ENCODE data around the gene RHOH. TPM values are rescaled to one million over a fixed set of nuclear protein-coding genes. Genes with fewer than 3 reads are reported as not detected.
"Not testable (repeated sequence)": the region's sequence is repeated elsewhere in the genome, so short reads cannot be mapped to it uniquely, and the experiment has no call there.

RHOH gene
- total and polyA plus RNA-seq, 9 of the 15 experiments (the other 6 are each of a cell fraction or from before 2014, with no cell fraction given), result 14.3 to 37.7 (median 23.2) TPM

DNA sequence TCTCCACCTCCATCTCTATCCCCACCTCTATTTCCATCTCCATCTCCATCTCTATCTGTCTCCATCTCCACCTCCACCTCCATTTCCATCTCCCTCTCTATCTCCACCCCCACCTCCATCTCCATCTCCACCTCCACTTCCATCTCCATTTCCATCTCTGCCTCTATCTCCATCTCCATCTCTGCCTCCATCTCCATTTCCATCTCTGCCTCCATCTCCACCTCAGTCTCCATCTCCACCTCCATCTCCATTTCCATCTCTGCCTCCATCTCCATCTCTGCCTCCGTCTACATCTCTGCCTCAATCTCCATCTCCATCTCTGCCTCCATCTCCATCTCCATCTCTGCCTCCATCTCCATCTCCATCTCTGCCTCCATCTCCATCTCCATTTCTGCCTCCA, 97.5 kb downstream of the RHOH start:
- FAIRE-seq, result no peak

DNA sequence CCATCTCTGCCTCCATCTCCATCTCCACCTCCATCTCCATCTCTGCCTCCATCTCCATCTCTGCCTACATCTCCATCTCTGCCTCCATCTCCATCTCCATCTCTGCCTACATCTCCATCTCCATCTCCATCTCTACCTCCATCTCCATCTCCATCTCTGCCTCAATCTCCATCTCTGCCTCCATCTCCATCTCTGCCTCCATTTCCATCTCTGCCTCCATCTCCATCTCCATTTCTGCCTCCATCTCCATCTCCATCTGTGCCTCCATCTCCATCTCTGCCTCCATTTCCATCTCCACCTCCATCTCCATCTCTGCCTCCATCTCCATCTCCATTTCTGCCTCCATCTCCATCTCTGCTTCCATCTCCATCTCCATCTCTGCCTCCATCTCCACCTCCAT, 98.2 kb downstream of the RHOH start:
- ATAC-seq; H3K27ac ChIP-seq (ENCODE audit: extremely low read depth, low read depth, low read length); H3K79me2 ChIP-seq (ENCODE audit: control insufficient read depth, insufficient read depth, low read length); H3K36me3 ChIP-seq (ENCODE audit: control insufficient read depth, insufficient read depth, low read length); H3K9me1 ChIP-seq (ENCODE audit: control insufficient read depth, insufficient read depth, low read length); H3K4me2 ChIP-seq (ENCODE audit: insufficient read depth, low read length); H3K9me3 ChIP-seq (replicated peaks; ENCODE audit: control insufficient read depth, insufficient read depth, low read depth, low read length); H4K20me1 ChIP-seq (replicated peaks; ENCODE audit: control insufficient read depth, insufficient read depth, low read length); H3K27me3 ChIP-seq (ENCODE audit: control insufficient read depth in 2 of 2, insufficient read depth in 2 of 2, low read length in 2 of 2); BruUV-seq (replicated peaks); H3K9ac ChIP-seq (ENCODE audit: insufficient read depth in 1 of 2, low read depth in 2 of 2, low read length in 2 of 2); FAIRE-seq; POLR2A ChIA-PET; H3K4me3 ChIP-seq; in situ Hi-C loops (cut with MboI); intact Hi-C loops (cut with micrococcal nuclease); CTCF ChIA-PET (ENCODE audit: low intra/inter-chr PET ratio); H2AFZ ChIP-seq (ENCODE audit: low read depth, low read length); DNase-seq (ENCODE audit: extremely low read depth in 1 of 4, low spot score in 3 of 4): not testable (repeated sequence)
- TF ChIP-seq RCOR1 (IDR thresholded peaks at IDR 0.05; ENCODE audit: borderline replicate concordance in 1 of 2, low read depth in 2 of 2, low read length in 2 of 2) (peak in 1 of 2 experiments; percentile 6; a peak in 1 of 4 replicates), HDAC1 (IDR thresholded peaks at IDR 0.05) (peak in 1 of 2 experiments; percentile 37; a peak in 2 of 4 replicates), YBX1 (IDR thresholded peaks at IDR 0.05) (0 out of 2 replicates have a peak, but pooled peaks have one; percentile 24), ARHGAP35 (IDR thresholded peaks at IDR 0.05; ENCODE audit: partially characterized antibody) (peak; percentile 9), GATA2 (CRISPR knock-in tag; IDR thresholded peaks at IDR 0.05) (peak; percentile 33; the same call in 1 of the 2 replicates)
- H3K4me1 ChIP-seq (replicated peaks in 1 of 2; ENCODE audit: control insufficient read depth in 2 of 2, insufficient read depth in 2 of 2, low read length in 2 of 2), result peaks cover 4 to 30% of the 10 kb centered on the region in 2 experiments; a peak in 4 of 5 replicates

More for the DNA sequence above, 97.5 kb downstream of the RHOH start:
- Histone ChIP-seq H3K27ac (ENCODE audit: extremely low read depth, low read depth, low read length) (no peak overlapping the region), H3K79me2 (ENCODE audit: control insufficient read depth, insufficient read depth, low read length) (no peaks in the 10 kb centered on the region), H3K4me1 (replicated peaks in 1 of 2; ENCODE audit: control insufficient read depth in 2 of 2, insufficient read depth in 2 of 2, low read length in 2 of 2) (peaks cover 8 to 36% of the 10 kb centered on the region in 2 experiments; a peak in 4 of 5 replicates), H4K20me1 (replicated peaks; ENCODE audit: control insufficient read depth, insufficient read depth, low read length) (no peaks in the 10 kb centered on the region), H3K36me3 (ENCODE audit: control insufficient read depth, insufficient read depth, low read length) (no peaks in the 10 kb centered on the region), H3K9ac (ENCODE audit: insufficient read depth in 1 of 2, low read depth in 2 of 2, low read length in 2 of 2) (no peak overlapping the region), H3K9me3 (replicated peaks; ENCODE audit: control insufficient read depth, insufficient read depth, low read depth, low read length) (peaks cover 4% of the 10 kb centered on the region), H3K4me2 (ENCODE audit: insufficient read depth, low read length) (no peak overlapping the region), H3K27me3 (ENCODE audit: control insufficient read depth in 2 of 2, insufficient read depth in 2 of 2, low read length in 2 of 2) (no peaks in the 10 kb centered on the region), H2AFZ (ENCODE audit: low read depth, low read length) (no peak overlapping the region), H3K9me1 (ENCODE audit: control insufficient read depth, insufficient read depth, low read length) (no peaks in the 10 kb centered on the region), H3K4me3 (no peak overlapping the region)
- no peak for TF ChIP-seq ZNF184 (CRISPR knock-in tag; IDR thresholded peaks at IDR 0.05)
- TF ChIP-seq HDAC1 (IDR thresholded peaks at IDR 0.05), result peak in 1 of 2 experiments; percentile 16; a peak in 1 of 4 replicates
- TF ChIP-seq, protein P1, sequence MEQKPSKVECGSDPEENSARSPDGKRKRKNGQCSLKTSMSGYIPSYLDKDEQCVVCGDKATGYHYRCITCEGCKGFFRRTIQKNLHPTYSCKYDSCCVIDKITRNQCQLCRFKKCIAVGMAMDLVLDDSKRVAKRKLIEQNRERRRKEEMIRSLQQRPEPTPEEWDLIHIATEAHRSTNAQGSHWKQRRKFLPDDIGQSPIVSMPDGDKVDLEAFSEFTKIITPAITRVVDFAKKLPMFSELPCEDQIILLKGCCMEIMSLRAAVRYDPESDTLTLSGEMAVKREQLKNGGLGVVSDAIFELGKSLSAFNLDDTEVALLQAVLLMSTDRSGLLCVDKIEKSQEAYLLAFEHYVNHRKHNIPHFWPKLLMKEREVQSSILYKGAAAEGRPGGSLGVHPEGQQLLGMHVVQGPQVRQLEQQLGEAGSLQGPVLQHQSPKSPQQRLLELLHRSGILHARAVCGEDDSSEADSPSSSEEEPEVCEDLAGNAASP (IDR thresholded peaks at IDR 0.05), result no peak
- in situ Hi-C loops (cut with MboI), result no loop called here
- 0% methylated on average over 1 of the region's 1 CpG for WGBS (ENCODE audit: insufficient coverage, low coverage, missing lambda C conversion rate)
- ATAC-seq (no peak), DNase-seq (ENCODE audit: extremely low read depth in 1 of 4, low spot score in 3 of 4) (no peak)
- ChIA-PET POLR2A (no interaction called here), CTCF (ENCODE audit: low intra/inter-chr PET ratio) (no interaction called here)
- BruUV-seq (replicated peaks), result no TSS peak
- intact Hi-C loops (cut with micrococcal nuclease), result no loop called here

Data from K562 (cell line).